Muscle of back (tissue), 11 donors: Measurements from ENCODE around the gene KIF1B. TPM values are rescaled to one million over a fixed set of nuclear protein-coding genes. Genes with fewer than 3 reads are reported as not detected.
A peak's percentile ranks its signal among the peaks of the same experiment; 100 is the strongest.
"Not testable (repeated sequence)": the region's sequence is repeated elsewhere in the genome, so short reads cannot be mapped to it uniquely, and the experiment has no call there.

Source experiments
- DNase-seq, 3 donors: peaks; one replicate each; pipeline versions ENCODE4 v3.0.0 to v3.0.0-alpha.2; 2013
- polyA plus RNA-seq, 10 donors: library from polyadenylated mRNA; unstranded; fragments of 120-200 nt; gene quantifications; one replicate each; pipeline ENCODE4 v1.2.1, GENCODE V29; 2013; ENCODE audit not compliant: insufficient read length in 10 of 10

KIF1B gene
- polyA plus RNA-seq, 10 donors, result 90.6 to 218 (median 169) TPM

GRCh38 chr1:10380594-10381275, 170.4 kb downstream of the KIF1B start:
- DNase-seq, result peak; percentile 59 to 81 (median 75)

GRCh38 chr1:10383630-10384029, 173.3 kb downstream of the KIF1B start:
- no peak for DNase-seq

GRCh38 chr1:10384219-10384618, 173.8 kb downstream of the KIF1B start:
- no peak for DNase-seq

- no peak for DNase-seq
Observed at GRCh38 chr1:10386761-10387676, 176.6 kb downstream of the KIF1B start.

- peak; percentile 80 to 94 (median 87) for DNase-seq
Observed at GRCh38 chr1:10387677-10388386, 177.5 kb downstream of the KIF1B start.

GRCh38 chr1:10388387-10388715, 178.0 kb downstream of the KIF1B start:
- DNase-seq, result no peak

GRCh38 chr1:10389271-10389973, 179.1 kb downstream of the KIF1B start:
- DNase-seq, result no peak

- DNase-seq, result no peak
Observed at GRCh38 chr1:10396870-10397269, 186.5 kb downstream of the KIF1B start.

- no peak for DNase-seq
Observed at GRCh38 chr1:10398278-10398733, 187.9 kb downstream of the KIF1B start.

GRCh38 chr1:10398734-10399443, 188.5 kb downstream of the KIF1B start, which contains the start of gene PGD:
PGD (plus strand) TSS chr1:10399064; CDS start chr1:10399118, 54 bp downstream.
- DNase-seq, result peak; percentile 98 to 99 (median 98)

- DNase-seq, result peak in 1 of 3 donors; percentile 58
Observed at GRCh38 chr1:10399444-10399941, 189.1 kb downstream of the KIF1B start.

GRCh38 chr1:10400013-10400412, 189.6 kb downstream of the KIF1B start:
- DNase-seq, result peak in 1 of 3 donors; percentile 25

- DNase-seq, result no peak
Observed at GRCh38 chr1:10401281-10401680, 190.9 kb downstream of the KIF1B start.

GRCh38 chr1:10402729-10403274, 192.4 kb downstream of the KIF1B start:
- DNase-seq, result no peak

- no peak for DNase-seq
Observed at GRCh38 chr1:10407201-10407600, 196.8 kb downstream of the KIF1B start.

GRCh38 chr1:10415211-10415930, 205.0 kb downstream of the KIF1B start:
- DNase-seq, result peak in 2 of 3 donors; percentile 27 to 32

- DNase-seq, result not testable (repeated sequence)
Observed at GRCh38 chr1:10415967-10416366, 205.6 kb downstream of the KIF1B start.

GRCh38 chr1:10418741-10419140, 208.4 kb downstream of the KIF1B start:
- DNase-seq, result not testable (repeated sequence)

- DNase-seq, result no peak
Observed at GRCh38 chr1:10419351-10419750, 209.0 kb downstream of the KIF1B start.

- no peak for DNase-seq
Observed at GRCh38 chr1:10421637-10422036, 211.3 kb downstream of the KIF1B start.
